ENCODE data around the gene SGIP1.
A peak's percentile ranks its signal among the peaks of the same experiment; 100 is the strongest.

The SGIP1 gene, protein sequence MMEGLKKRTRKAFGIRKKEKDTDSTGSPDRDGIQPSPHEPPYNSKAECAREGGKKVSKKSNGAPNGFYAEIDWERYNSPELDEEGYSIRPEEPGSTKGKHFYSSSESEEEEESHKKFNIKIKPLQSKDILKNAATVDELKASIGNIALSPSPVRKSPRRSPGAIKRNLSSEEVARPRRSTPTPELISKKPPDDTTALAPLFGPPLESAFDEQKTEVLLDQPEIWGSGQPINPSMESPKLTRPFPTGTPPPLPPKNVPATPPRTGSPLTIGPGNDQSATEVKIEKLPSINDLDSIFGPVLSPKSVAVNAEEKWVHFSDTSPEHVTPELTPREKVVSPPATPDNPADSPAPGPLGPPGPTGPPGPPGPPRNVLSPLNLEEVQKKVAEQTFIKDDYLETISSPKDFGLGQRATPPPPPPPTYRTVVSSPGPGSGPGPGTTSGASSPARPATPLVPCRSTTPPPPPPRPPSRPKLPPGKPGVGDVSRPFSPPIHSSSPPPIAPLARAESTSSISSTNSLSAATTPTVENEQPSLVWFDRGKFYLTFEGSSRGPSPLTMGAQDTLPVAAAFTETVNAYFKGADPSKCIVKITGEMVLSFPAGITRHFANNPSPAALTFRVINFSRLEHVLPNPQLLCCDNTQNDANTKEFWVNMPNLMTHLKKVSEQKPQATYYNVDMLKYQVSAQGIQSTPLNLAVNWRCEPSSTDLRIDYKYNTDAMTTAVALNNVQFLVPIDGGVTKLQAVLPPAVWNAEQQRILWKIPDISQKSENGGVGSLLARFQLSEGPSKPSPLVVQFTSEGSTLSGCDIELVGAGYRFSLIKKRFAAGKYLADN

GRCh38 chr1:66533804-66534740 lies at the start of gene SGIP1:
Gene SGIP1, plus strand, starts transcription at chr1:66534153. Its CDS starts 206 bp downstream, at chr1:66534359.
- DNase-seq (ENCODE audit: low read depth, low spot score): no peak

GRCh38 chr1:66489151-66489550 lies 44.8 kb upstream of the SGIP1 start:
- H3K27ac ChIP-seq: peak overlapping the region; percentile 44
- peak; percentile 26 for DNase-seq (ENCODE audit: low read depth, low spot score)

More at GRCh38 chr1:66533804-66534740, at the start of gene SGIP1:
- no peak within 1 kb of the TSS for H3K27ac ChIP-seq

DNA sequence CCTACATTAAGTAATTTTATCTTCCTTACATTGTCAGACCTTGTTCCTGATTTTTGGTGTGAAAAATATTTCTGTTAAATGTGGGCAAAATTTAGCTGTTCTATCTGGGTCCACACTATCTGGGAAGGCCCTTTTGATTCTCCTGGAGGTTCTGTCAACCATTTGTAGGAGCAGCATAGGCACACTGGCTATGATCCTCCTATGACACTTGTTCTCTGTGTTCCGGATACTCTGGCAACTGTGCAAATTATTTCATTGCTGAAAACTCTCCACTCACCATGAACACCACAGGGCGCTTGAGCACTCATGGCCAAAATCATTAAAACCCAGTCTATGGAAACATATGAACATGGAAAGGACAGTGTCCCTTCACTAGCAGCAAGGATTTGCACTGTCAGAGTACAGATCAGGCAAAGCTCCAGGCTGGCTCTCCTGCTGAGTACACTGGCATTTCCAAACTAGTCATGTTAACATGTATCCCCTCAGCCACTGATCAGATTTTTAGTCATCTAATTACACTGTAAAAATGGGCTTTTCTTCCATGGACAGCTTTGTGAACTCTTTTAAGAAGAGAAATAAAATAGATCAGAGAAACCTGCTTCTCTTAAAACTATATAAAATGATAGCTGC lies 43.9 kb upstream of the SGIP1 start:
- no peak for DNase-seq (ENCODE audit: low read depth, low spot score)
- no peak overlapping the region for H3K27ac ChIP-seq

GRCh38 chr1:66490816-66491215 lies 43.1 kb upstream of the SGIP1 start:
- no peak overlapping the region for H3K27ac ChIP-seq
- no peak for DNase-seq (ENCODE audit: low read depth, low spot score)

DNA sequence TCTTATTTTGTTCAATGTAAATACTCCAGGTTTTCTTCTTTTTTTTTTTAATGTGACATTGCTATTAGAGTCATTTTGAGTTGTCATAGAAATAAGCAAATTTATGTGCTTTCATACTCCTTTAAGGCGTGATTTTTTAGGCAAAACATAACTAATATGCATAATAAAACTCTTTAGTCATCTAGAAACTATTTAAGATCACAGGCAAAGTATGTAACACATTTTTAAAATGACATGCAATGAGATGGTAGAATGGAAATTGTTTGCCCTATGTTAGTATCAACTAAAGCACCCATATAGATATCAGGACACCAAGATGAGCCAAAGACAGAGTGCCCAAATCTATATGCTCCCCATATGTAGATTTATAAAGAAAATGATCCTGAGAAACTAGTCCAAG lies 41.5 kb upstream of the SGIP1 start:
- no peak overlapping the region for H3K27ac ChIP-seq
- DNase-seq (ENCODE audit: low read depth, low spot score): no peak

GRCh38 chr1:66493731-66494130 lies 40.2 kb upstream of the SGIP1 start:
- H3K27ac ChIP-seq: no peak overlapping the region
- no peak for DNase-seq (ENCODE audit: low read depth, low spot score)

DNA sequence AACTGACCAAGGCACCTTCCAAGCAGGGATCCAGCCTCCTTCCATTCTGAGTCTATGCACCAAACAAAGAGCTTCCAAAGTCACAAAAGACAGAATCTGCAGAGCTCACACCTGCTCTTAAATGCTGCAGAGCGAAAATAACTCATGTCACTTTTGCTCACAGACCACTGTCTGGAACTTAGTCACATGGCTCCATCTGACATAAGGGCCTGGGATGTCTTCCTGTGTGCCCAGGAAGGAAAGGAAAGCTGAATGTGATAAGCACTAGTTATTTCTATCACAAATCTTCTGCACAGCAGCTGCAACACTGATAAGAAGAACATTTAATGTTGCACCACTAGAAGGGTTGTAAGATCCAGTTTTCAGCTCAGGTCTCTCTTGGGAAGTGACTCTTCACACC lies 39.5 kb upstream of the SGIP1 start:
- no peak overlapping the region for H3K27ac ChIP-seq
- no peak for DNase-seq (ENCODE audit: low read depth, low spot score)

DNA sequence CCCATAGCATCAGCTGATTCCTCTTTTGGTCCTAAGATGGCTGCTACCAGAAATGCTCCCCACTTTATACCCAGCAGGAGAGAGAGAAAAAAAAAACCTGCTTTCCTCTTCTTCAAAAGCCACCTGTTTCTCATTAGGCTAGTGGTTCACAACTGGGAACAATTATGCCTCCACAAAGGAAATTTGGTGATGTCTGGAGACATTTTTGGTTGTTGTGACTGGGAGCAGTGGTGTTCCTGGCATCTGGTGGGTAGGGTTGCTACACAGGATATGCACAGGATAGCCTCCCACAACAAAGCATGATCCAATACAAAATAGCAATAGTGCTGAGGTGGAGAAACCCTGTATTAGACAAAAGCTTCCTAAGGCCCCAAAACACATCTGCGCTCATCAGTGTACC lies 38.5 kb upstream of the SGIP1 start:
- DNase-seq (ENCODE audit: low read depth, low spot score): no peak

GRCh38 chr1:66497910-66498309 lies 36.0 kb upstream of the SGIP1 start:
- no peak overlapping the region for H3K27ac ChIP-seq
- no peak for DNase-seq (ENCODE audit: low read depth, low spot score)

More for the DNA sequence above, 38.5 kb upstream of the SGIP1 start:
- no peak overlapping the region for H3K27ac ChIP-seq

DNA sequence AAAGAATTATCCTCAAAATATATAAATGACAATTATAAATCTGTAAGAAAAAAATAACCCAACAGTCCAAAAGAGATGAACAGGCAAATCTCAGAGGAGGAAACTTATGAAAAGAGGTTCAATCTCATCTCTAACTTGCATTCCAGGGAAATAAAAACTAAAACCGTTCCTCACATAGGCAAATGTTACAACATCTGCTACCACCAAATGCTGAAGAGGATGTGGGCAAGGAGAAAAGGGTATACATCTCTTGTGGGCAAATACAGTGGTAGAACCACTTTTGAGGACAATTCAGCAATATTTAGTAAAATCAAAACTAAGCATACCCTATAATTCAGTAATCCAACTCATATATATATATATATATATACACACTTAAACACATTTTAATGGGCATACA lies 33.7 kb upstream of the SGIP1 start:
- no peak overlapping the region for H3K27ac ChIP-seq
- no peak for DNase-seq (ENCODE audit: low read depth, low spot score)

- H3K27ac ChIP-seq: no peak overlapping the region
- DNase-seq (ENCODE audit: low read depth, low spot score): no peak
These were observed 31.9 kb upstream of the SGIP1 start for GRCh38 chr1:66502086-66502485.

DNA sequence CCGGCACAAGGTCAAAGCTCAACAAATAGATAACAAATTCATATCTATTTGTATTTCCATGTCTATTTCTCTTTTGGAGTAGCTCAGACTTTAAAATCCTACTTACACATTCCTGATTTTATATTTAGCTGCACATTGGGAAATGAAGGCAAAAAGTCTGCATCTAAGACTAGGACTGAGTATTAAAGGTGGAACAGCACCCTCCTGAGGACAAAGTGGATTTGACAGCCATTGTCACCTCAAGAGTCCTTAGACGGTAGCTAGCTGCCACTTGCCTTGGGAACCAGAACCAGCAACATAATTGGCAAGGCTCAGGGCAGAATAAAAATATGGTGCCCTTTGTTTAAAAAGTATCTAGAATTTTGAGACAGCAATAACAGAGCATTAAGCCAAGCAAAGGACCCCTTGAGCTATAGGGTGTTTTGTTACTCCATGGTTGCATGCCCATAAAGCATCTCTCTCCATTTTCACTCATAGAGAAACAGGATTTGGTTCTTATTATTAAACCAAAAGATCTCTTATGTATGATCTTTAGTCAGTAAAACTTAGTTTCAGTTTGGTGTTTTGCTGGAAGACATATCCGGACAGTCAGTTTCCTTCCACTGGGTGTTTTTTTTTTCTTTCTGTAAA lies 30.0 kb upstream of the SGIP1 start:
- peak; percentile 8 for DNase-seq (ENCODE audit: low read depth, low spot score)

GRCh38 chr1:66505671-66506392 lies 28.1 kb upstream of the SGIP1 start:
- no peak for DNase-seq (ENCODE audit: low read depth, low spot score)
- no peak overlapping the region for H3K27ac ChIP-seq

More for the DNA sequence above, 30.0 kb upstream of the SGIP1 start:
- H3K27ac ChIP-seq: no peak overlapping the region

GRCh38 chr1:66506393-66506687 lies 27.6 kb upstream of the SGIP1 start:
- H3K27ac ChIP-seq: no peak overlapping the region

DNA sequence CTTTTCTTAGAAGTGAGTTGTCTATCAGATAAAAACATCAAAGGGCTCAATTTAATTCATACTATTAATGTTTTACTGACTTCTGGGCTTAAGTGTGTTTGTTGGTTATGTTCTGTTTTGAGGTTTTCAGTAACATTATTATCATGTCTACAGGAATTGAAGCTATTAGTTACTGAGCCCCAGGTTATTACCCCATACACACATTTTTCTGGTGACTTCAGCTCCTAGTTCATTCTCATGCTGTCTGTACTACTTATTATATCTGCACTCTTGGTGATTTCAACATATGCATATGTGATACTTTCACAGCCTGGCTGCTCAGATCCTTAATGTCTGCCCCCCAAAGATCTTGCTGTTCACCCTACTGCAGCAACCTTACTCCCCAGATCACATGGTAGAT lies 27.0 kb upstream of the SGIP1 start:
- no peak overlapping the region for H3K27ac ChIP-seq
- no peak for DNase-seq (ENCODE audit: low read depth, low spot score)

More at GRCh38 chr1:66506393-66506687, 27.6 kb upstream of the SGIP1 start:
- no peak for DNase-seq (ENCODE audit: low read depth, low spot score)

GRCh38 chr1:66510407-66510806 lies 23.5 kb upstream of the SGIP1 start:
- H3K27ac ChIP-seq: no peak overlapping the region
- DNase-seq (ENCODE audit: low read depth, low spot score): no peak

GRCh38 chr1:66511118-66511517 lies 22.8 kb upstream of the SGIP1 start:
- no peak for DNase-seq (ENCODE audit: low read depth, low spot score)
- H3K27ac ChIP-seq: no peak overlapping the region

DNA sequence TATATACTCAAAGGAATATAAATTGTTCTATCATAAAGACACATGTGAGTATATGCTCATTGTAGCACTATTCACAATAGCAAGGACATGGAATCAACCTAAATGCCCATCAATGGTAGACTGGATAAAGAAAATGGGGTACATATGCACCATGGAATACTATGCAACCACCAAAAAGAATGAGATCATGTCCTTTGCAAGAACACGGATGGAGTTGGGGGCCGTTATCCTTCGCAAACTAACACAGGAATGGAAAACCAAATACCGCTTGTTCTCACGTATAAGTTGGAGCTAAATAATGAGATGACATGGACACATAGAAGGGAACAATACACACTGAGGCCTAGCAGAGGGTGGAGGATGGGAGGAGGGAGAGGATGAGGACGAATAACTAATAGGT lies 16.0 kb upstream of the SGIP1 start:
- H3K27ac ChIP-seq: no peak overlapping the region
- DNase-seq (ENCODE audit: low read depth, low spot score): no peak

- no peak overlapping the region for H3K27ac ChIP-seq
- DNase-seq (ENCODE audit: low read depth, low spot score): no peak
These were observed 15.3 kb upstream of the SGIP1 start for GRCh38 chr1:66518654-66519053.
